Measurements from ENCODE around the gene FBXO33.

The FBXO33 gene

DNA sequence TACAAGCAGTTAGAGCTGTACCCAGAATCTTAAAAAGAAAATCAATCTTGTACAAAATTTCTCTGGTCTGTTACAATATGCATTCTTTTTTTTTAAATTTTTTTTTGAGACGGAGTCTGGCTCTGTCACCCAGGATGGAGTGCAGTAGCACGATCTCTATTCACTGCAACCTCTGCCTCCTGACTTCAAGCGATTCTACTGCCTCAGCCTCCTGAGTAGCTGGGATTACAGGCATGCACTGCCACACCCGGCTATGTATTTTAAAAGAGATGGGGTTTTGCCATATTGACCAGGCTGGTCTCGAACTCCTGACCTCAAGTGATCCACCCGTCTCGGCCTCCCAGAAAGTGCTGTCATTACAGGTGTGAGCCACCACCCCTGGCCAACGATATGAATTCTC is 4.1 kb downstream of the FBXO33 start:
- TF ChIP-seq CTCF (IDR thresholded peaks at IDR 0.05; ENCODE audit: low read depth, low read length, missing control alignments), result no peak
- H3K27ac ChIP-seq, result no peak overlapping the region
- DNase-seq, result no peak
- H3K27me3 ChIP-seq (replicated peaks), result no peaks in the 10 kb centered on the region
- in situ Hi-C loops (cut with HindIII; ENCODE audit: low pct_ligation_motif_present, low sequenced_read_pairs), result no loop called here
- no peak overlapping the region for H3K4me3 ChIP-seq (ENCODE audit: low read depth, low read length)
- H3K36me3 ChIP-seq (replicated peaks), result no peaks in the 10 kb centered on the region

DNA sequence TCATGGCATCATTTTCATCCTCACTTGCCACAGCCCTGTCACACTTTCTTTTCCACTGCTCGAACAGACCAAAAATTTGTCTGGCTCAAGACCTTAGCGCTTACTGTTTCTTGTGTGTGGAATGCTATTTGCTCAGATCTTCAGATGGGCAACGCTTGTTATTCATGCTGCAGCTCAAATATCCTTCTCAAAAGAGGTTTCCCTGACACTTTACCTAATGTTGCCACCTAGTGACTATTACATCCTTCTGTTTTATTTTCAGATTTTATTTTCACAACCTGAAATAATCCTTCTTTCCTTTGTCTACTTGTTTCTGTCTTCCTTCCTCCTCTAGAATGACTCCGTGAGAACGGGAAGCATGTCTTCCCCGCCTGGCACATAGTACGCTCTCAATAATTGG is 5.6 kb downstream of the FBXO33 start:
- peak; percentile 9 for DNase-seq
- peak; percentile 20 for TF ChIP-seq CTCF (IDR thresholded peaks at IDR 0.05; ENCODE audit: low read depth, low read length, missing control alignments)
- H3K27me3 ChIP-seq (replicated peaks), result no peaks in the 10 kb centered on the region
- in situ Hi-C loops (cut with HindIII; ENCODE audit: low pct_ligation_motif_present, low sequenced_read_pairs), result no loop called here
- no peak overlapping the region for H3K4me3 ChIP-seq (ENCODE audit: low read depth, low read length)
- no peaks in the 10 kb centered on the region for H3K36me3 ChIP-seq (replicated peaks)
- H3K27ac ChIP-seq, result no peak overlapping the region

- no peak for DNase-seq
- in situ Hi-C loops (cut with HindIII; ENCODE audit: low pct_ligation_motif_present, low sequenced_read_pairs), result no loop called here
- Histone ChIP-seq H3K27me3 (replicated peaks) (no peaks in the 10 kb centered on the region), H3K27ac (no peak overlapping the region), H3K36me3 (replicated peaks) (no peaks in the 10 kb centered on the region), H3K4me3 (ENCODE audit: low read depth, low read length) (no peak overlapping the region)
- no peak for TF ChIP-seq CTCF (IDR thresholded peaks at IDR 0.05; ENCODE audit: low read depth, low read length, missing control alignments)
These were observed 6.3 kb downstream of the FBXO33 start for GRCh38 chr14:39425947-39426346.

DNA sequence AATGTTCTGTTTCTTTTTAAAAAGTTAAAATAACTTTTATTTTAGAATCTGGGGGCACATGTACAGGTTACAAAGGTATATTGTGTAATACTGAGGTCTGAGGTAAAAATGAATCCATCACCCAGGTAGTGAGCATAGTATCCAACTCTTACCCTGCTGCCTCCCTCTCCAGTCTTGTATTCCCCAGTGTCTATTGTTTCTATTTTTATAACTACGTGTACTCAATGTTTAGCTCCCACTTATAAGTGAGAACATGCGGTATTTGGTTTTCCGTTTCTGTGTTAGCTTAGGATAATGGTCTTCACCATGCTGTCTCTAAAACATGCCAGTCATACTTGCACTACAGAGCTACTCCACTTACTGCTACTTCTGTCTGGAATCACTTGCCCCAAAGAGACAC is 8.4 kb downstream of the FBXO33 start:
- H3K36me3 ChIP-seq (replicated peaks), result no peaks in the 10 kb centered on the region
- no peak for TF ChIP-seq CTCF (IDR thresholded peaks at IDR 0.05; ENCODE audit: low read depth, low read length, missing control alignments)
- DNase-seq, result no peak
- no peak overlapping the region for H3K27ac ChIP-seq
- H3K4me3 ChIP-seq (ENCODE audit: low read depth, low read length), result no peak overlapping the region
- in situ Hi-C loops (cut with HindIII; ENCODE audit: low pct_ligation_motif_present, low sequenced_read_pairs), result no loop called here
- H3K27me3 ChIP-seq (replicated peaks), result no peaks in the 10 kb centered on the region

GRCh38 chr14:39422243-39422642 is 10.0 kb downstream of the FBXO33 start:
- TF ChIP-seq CTCF (IDR thresholded peaks at IDR 0.05; ENCODE audit: low read depth, low read length, missing control alignments), result no peak
- Histone ChIP-seq H3K27me3 (replicated peaks) (no peaks in the 10 kb centered on the region), H3K27ac (no peak overlapping the region), H3K36me3 (replicated peaks) (no peaks in the 10 kb centered on the region), H3K4me3 (ENCODE audit: low read depth, low read length) (no peak overlapping the region)
- DNase-seq, result no peak
- in situ Hi-C loops (cut with HindIII; ENCODE audit: low pct_ligation_motif_present, low sequenced_read_pairs), result no loop called here

- Histone ChIP-seq H3K36me3 (replicated peaks) (no peaks in the 10 kb centered on the region), H3K27ac (no peak overlapping the region), H3K4me3 (ENCODE audit: low read depth, low read length) (no peak overlapping the region), H3K27me3 (replicated peaks) (no peaks in the 10 kb centered on the region)
- TF ChIP-seq CTCF (IDR thresholded peaks at IDR 0.05; ENCODE audit: low read depth, low read length, missing control alignments), result no peak
- in situ Hi-C loops (cut with HindIII; ENCODE audit: low pct_ligation_motif_present, low sequenced_read_pairs), result no loop called here
- DNase-seq, result no peak
These were observed 13.0 kb downstream of the FBXO33 start for GRCh38 chr14:39419272-39419671.
